H7 (cell line): ENCODE measurements around the gene SUGCT. TPM values are rescaled to one million over a fixed set of nuclear protein-coding genes. Genes with fewer than 3 reads are reported as not detected.
"Not testable (repeated sequence)": the region's sequence is repeated elsewhere in the genome, so short reads cannot be mapped to it uniquely, and the experiment has no call there.

ENCODE experiments used
- DNase-seq: peaks from one replicate; pipeline ENCODE4 v3.0.0; 2012
- H3K27me3 ChIP-seq: 2 replicates; pipeline ENCODE4 v1.6.0; 2011; ENCODE audit warnings: mild to moderate bottlenecking, low read length; ENCODE audit not compliant: control insufficient read depth, insufficient read depth
- H3K36me3 ChIP-seq: replicated peaks from 2 replicates; pipeline ENCODE4 v1.5.1; 2011; ENCODE audit warnings: low read length; ENCODE audit not compliant: control insufficient read depth, insufficient read depth
- H3K4me3 ChIP-seq: 2 replicates; pipeline ENCODE4 v1.5.1; 2011; ENCODE audit warnings: low read depth, mild to moderate bottlenecking, control low read depth, low read length, moderate library complexity; ENCODE audit not compliant: insufficient read depth
- total RNA-seq: library from RNA; depleted of rRNA; stranded (reverse); fragments of >200 nt; shearing (Covaris generic); gene quantifications from 2 replicates; pipeline ENCODE4 v1.2.3, GENCODE V29; 2014

Gene SUGCT
- total RNA-seq, 1 experiment from 2014 or later, result 4.3 TPM

DNA sequence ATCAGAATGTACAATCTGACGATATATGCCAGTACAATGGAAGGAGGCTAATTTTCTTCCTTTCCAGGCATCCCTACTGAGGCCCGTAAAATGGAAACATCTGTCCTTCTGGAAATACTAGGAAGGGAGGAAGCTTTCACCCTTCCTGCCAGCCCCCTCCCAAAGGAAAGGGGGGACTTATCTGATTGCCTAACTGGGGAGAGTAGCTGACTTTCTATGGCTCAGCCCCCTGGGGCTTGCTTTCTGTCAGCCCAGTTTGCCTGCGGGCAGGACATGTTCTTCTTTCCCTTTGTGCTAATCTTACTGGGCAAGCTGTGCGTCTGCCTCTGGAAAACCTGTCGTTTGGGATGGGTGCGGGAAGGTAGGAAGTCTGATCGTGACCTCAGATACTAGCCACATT is 508.9 kb downstream of the SUGCT start:
- no peak for DNase-seq
- Histone ChIP-seq H3K36me3 (no peaks in the 10 kb centered on the region), H3K4me3 (no peak overlapping the region), H3K27me3 (no peaks in the 10 kb centered on the region)

DNA sequence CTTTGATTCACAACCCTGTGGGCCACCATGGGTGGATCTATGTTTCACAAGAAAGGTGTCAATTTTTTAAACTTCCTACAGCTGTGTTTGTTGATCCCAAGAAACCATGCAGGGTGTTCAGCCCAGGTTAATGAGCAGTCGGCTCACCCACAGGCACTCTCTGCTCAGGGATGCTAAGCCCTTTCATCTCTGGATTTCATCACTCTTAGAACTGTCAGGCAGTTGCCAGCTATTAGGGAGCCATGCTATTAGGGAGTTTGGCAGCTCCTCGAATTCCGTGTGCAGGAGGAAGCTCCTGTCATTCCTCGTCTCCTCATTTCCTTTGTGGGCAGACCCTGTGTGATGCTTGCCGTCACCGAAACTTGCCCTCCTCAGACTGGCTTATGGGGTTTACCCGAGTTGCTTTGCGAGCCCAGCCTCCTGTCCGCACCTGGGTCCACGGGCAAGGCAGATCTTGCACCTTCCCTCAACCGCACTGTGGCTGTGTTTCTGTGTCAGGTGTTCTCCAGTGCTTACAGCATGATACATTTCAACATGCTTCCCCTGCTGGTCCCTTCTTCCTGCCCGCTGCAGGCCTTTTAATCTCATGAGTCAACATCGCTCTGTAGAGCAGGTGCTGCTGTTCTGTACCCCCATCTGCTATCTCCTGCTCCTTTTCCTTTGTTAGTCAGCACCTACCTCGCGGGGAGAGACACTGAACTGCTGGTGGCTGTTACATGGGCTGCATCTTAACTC is 509.8 kb downstream of the SUGCT start:
- H3K4me3 ChIP-seq, result no peak overlapping the region
- no peaks in the 10 kb centered on the region for H3K36me3 ChIP-seq
- no peaks in the 10 kb centered on the region for H3K27me3 ChIP-seq
- DNase-seq, result no peak

DNA sequence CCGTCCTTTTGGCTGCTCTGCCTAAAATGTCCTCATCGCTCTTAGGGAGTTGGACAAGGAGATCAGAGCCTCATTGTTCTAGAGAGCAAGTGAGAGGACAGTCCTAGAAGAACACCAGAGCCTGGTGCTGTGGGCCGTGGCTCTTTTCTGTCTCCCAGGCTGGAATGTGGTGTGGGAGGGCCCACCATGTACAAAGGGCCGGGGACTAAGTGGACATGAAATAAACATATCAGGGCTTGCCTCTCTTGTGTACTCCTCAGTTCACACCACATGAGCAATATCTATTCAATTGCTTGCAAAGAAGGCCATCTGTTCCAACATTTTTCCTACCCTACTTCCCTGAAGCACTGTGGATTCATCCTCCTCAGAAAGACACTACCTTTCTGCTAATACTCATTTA is 510.4 kb downstream of the SUGCT start:
- DNase-seq, result no peak
- Histone ChIP-seq H3K27me3 (no peaks in the 10 kb centered on the region), H3K4me3 (no peak overlapping the region), H3K36me3 (no peaks in the 10 kb centered on the region)

DNA sequence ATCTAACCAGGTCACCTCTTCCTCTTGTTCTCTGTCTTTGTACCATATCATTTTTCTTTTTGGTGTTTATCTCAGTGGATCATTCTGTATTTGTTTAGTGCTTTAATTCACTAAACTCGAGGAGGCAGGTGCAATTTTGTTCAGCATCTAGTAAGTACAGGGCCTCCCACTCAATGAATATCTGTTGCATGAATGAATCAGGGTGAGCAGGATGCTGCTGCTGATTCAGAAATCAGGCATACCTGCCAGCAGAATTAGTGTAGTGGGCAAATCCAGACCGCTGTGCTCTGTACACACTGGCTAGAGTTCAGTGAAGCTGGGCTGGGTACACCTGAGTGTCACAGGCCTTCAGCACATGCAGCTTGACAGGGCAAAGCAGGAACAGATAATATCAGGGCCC is 511.9 kb downstream of the SUGCT start:
- Histone ChIP-seq H3K36me3 (no peaks in the 10 kb centered on the region), H3K27me3 (no peaks in the 10 kb centered on the region), H3K4me3 (no peak overlapping the region)
- DNase-seq, result no peak

DNA sequence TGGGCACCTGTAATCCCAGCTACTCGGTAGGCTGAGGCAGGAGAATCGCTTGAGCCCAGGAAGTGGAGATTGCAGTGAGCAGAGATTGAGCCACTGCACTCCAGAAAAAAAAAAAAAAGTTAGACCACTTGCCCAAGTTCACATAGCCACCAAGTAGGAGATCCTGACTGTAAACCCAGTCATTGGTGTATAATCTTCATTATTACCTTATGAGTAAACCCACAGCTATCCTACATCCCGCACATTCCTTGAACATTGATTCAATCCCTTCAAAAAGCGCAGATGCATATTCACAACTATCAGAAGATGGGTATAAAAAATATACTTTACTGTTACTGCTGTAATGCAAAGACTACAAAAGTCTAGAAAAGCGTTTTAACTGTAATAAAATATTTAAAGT is 512.9 kb downstream of the SUGCT start:
- DNase-seq, result no peak
- H3K36me3 ChIP-seq, result no peaks in the 10 kb centered on the region

DNA sequence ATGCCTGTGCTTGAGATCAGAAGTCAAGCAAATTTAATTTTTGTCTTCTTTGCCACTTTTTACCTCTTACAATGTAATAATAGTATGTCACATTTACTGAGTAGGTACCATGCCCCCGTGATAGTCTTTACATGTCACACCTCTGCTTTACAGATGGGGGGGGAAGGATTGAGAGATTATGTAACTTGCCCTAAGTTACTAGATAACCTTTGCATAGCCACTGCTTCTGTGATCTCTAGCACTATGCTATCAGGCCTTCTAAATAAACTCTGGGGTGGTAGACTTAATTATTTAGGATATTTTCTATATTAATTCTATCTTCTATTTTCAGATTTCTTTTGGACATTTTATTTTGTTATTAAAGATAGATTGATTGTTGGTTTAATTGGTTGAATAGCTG is 514.4 kb downstream of the SUGCT start:
- Histone ChIP-seq H3K36me3 (no peaks in the 10 kb centered on the region), H3K27me3 (no peaks in the 10 kb centered on the region), H3K4me3 (no peak overlapping the region)
- no peak for DNase-seq

More for the DNA sequence above, 512.9 kb downstream of the SUGCT start:
- no peak overlapping the region for H3K4me3 ChIP-seq
- H3K27me3 ChIP-seq, result no peaks in the 10 kb centered on the region

DNA sequence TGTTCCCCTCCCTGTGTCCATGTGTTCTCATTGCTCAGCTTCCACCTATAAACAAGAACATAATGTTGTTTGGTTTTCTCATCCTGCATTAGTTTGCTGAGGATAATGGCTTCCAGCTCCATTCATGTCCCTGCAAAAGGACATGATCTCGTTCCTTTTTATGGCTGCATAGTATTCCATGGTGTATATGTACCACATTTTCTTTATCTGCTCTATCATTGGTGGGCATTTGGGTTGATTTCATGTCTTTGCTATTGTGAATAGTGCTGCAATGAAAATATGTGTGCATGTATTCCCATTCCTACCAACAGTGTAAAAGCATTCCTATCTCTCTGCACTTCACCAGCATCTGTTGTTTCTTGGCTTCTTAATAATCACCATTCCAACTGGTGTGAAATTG is 516.1 kb downstream of the SUGCT start:
- H3K27me3 ChIP-seq, DNase-seq, H3K4me3 ChIP-seq, H3K36me3 ChIP-seq: not testable (repeated sequence)

DNA sequence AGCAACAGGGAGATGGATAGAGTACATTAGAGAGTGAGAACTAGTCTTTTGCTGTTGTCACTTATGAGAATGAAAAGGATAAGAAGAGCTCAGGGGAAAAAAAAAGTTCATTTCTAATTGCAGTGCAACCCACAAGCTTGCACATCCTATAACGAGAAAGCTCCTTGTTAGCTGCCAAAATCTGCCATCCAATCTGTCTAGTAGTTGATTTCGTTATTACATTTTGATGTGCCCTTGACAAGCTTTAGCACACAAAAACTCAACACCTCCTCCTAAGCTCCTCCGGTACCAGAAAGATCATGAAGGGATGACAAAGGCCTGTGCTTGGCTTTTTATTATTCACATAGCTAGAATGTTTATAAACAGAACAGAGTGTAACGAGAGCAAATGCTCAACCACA is 519.4 kb downstream of the SUGCT start:
- no peak overlapping the region for H3K4me3 ChIP-seq
- DNase-seq, result no peak

DNA sequence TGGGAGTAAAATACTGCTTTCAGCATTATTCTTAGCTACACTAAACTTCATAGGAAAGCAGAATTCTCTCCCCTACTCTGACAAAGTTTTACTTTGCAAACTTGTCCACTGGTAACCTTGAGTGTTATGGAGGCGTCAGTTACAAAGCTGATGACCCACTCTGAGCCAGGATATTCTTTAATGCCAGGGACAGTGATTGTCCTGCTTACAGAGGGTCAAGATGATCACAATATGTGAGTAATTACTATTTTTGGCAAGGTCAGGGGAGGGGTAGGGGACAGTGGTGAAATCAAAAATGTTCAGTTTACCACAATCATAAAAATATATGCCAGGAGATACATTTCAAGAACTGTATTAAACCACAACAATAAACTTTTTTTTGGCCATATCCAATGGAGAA is 520.6 kb downstream of the SUGCT start:
- no peaks in the 10 kb centered on the region for H3K27me3 ChIP-seq
- no peak for DNase-seq
- H3K4me3 ChIP-seq, result no peak overlapping the region
- H3K36me3 ChIP-seq, result no peaks in the 10 kb centered on the region

More for the DNA sequence above, 519.4 kb downstream of the SUGCT start:
- no peaks in the 10 kb centered on the region for H3K27me3 ChIP-seq
- H3K36me3 ChIP-seq, result no peaks in the 10 kb centered on the region

DNA sequence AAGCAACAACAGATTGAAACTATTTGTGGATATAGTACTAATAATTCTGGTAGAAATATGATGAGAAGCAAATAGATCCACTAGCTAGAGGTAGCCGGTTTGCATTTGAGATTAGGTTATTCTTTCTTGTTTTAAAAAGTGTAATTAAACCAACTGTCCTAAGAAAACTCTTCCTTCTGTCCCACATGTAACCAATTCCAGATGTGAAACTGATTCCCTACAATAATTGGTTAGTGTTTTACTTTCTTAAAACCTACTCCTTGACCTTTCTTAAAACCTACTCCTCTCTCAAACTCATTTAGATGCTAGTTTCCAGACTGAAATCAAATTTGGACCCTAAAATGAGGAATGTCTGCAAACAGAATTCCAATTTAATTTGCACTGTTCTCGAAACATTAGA is 521.5 kb downstream of the SUGCT start:
- no peaks in the 10 kb centered on the region for H3K36me3 ChIP-seq
- no peaks in the 10 kb centered on the region for H3K27me3 ChIP-seq
- DNase-seq, result no peak
- H3K4me3 ChIP-seq, result no peak overlapping the region

DNA sequence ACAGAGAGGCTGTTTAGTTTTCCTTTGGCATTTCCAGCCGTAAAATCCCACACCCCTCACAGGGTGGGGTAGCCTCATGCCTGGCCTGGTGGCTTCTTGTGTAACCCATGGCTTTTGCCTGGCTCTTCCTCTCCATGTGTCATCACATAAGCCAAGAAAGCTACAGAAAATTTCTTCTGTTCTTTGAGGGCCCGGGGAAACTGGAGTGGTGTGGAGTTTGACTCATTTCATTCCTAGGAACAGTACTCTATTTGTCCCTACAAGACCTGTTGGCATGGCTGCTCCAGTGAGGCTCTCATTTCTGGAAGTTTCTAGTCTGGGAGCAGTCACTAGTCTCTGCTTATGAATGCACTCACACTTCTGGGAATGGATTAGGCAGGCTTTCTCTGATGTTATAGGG is 523.9 kb downstream of the SUGCT start:
- Histone ChIP-seq H3K27me3 (no peaks in the 10 kb centered on the region), H3K36me3 (no peaks in the 10 kb centered on the region), H3K4me3 (no peak overlapping the region)
- no peak for DNase-seq

DNA sequence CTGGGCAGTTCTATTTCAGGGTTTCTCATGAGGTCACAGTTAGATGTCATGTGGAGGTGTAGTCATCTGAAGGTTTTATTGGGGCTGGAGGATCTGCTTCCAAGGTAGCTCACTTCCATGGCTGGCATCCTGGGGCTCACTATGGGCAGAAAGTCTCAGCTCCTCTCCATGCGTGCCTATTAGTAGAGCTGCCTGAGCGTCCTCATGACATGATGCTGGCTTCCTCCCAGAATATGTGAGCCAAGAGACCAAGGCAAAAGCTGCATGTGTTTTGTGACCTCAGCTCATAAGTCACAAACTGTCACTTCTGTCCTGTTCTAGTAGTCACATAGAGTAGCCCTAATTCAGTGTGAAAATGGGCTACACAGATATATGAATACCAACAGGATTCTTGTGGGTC is 524.4 kb downstream of the SUGCT start:
- Histone ChIP-seq H3K27me3 (no peaks in the 10 kb centered on the region), H3K36me3 (no peaks in the 10 kb centered on the region), H3K4me3 (no peak overlapping the region)
- DNase-seq, result no peak

DNA sequence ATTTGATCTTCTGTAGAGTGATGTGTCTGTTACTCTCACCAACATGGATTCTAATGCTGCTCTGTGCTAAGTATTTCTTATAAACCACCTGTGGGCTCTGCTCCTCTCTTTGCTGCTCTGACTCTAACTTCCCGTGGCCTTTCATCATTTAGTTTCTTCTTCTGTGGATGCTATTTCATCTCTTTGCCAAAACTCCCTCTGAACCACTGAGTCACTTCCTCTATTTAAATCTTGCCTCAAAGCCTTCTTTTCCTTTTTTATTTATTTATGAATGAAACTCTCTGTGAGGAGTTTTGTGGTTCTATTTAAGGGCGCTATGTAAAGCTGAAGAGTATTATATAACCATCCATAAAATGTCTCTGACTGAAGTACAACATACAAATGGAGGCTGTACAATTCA is 538.5 kb downstream of the SUGCT start:
- no peaks in the 10 kb centered on the region for H3K36me3 ChIP-seq
- DNase-seq, result no peak
- H3K27me3 ChIP-seq, result no peaks in the 10 kb centered on the region
- no peak overlapping the region for H3K4me3 ChIP-seq

DNA sequence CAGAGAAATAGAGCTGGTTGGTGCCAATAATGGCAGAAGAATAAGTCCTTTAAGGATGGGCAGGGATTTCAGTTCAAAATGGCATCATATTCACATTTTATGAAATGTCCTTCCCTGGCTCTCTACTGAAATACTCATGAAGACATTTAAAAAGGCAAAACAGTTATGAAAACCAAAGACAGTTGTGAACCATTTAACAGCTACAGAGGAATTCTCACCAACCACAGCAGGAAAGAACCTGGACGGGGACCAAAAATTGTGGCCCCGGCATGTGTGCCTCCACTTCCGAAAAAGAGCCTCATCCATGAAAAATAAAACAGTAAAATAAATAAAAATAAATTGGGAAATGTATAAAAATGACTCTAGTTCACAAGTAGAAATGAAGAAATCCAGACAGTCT is 539.5 kb downstream of the SUGCT start:
- Histone ChIP-seq H3K36me3 (no peaks in the 10 kb centered on the region), H3K4me3 (no peak overlapping the region), H3K27me3 (no peaks in the 10 kb centered on the region)
- no peak for DNase-seq

DNA sequence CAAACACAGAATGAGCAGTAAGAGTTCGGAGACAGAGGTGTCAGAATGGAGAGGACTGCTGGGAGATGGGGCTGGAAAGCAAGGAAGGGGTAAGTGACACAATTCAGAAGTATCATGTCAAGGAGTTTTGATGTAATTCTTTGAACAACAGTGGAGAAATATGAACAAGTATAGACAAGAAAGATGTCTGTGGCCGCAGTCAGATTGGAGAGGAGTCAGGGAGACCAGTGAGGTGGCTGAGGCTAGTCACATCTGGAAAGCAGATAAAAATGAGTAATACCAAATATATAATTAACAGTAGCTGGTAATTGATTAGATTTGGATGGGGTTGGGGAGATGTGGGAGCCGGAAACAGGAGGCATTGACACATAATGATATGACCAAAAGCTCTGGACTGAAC is 540.9 kb downstream of the SUGCT start:
- Histone ChIP-seq H3K36me3 (no peaks in the 10 kb centered on the region), H3K4me3 (no peak overlapping the region), H3K27me3 (no peaks in the 10 kb centered on the region)
- DNase-seq, result no peak

DNA sequence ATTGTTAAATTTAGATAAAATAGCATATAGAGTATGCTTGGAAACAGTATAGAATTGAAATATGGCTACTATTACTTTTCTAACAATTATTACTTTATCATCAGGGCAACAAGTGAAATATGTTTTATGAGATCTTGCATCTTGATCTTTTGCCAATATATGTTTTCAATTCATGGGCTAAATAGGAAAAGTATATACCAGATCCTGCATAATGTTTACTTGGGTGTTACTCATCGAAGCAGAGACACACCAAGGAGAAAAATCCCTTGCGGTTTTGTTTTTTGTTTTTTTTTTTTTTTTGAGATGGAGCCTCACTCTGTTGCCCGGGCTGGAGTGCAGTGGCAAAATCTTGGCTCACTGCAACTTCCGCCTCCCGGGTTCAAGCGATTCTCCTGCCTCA is 541.4 kb downstream of the SUGCT start:
- no peak for DNase-seq

More for the DNA sequence above, 541.4 kb downstream of the SUGCT start:
- no peak overlapping the region for H3K4me3 ChIP-seq
- H3K36me3 ChIP-seq, result no peaks in the 10 kb centered on the region
- no peaks in the 10 kb centered on the region for H3K27me3 ChIP-seq
